ENCODE measurements around the gene ZNF438.

GRCh38 chr10:31058795-31059703 is 27.4 kb upstream of the ZNF438 start:
- TF ChIP-seq CTCF (IDR thresholded peaks at IDR 0.05) (no peak), REST (IDR thresholded peaks at IDR 0.05; ENCODE audit: insufficient read depth in 1 of 2, low read depth in 2 of 2, low read length in 1 of 2) (no peak), SIN3A (IDR thresholded peaks at IDR 0.05; ENCODE audit: borderline replicate concordance, insufficient read depth, low read depth, low read length) (no peak), TCF7L2 (IDR thresholded peaks at IDR 0.05; ENCODE audit: low read depth, low read length) (no peak), POLR2AphosphoS5 (IDR thresholded peaks at IDR 0.05; ENCODE audit: low read depth, low read length) (no peak)

Data from Panc1 (cell line).